Cardiac fibroblast (primary cell): ENCODE measurements around the gene CXCL3.

Experiments
- DNase-seq, 2 donors: peaks; one replicate each; pipeline versions ENCODE4 v3.0.0 to v3.0.0-alpha.2; 2010; ENCODE audit warnings: low read depth in 2 of 2
- H3K4me3 ChIP-seq, 2 donors: replicated peaks in 1 of 2; 1 replicate in 1 of 2; 2 replicates in 1 of 2; pipeline ENCODE4 v1.5.1; 2011; ENCODE audit warnings: low read depth in 2 of 2, low read length in 2 of 2, mild to moderate bottlenecking in 2 of 2, moderate library complexity in 1 of 2
- CTCF ChIP-seq: IDR thresholded peaks from one replicate; pipeline ENCODE4 v1.5.1; 2011; ENCODE audit warnings: low read depth, mild to moderate bottlenecking, low read length, inconsistent platforms

Gene CXCL3

DNA sequence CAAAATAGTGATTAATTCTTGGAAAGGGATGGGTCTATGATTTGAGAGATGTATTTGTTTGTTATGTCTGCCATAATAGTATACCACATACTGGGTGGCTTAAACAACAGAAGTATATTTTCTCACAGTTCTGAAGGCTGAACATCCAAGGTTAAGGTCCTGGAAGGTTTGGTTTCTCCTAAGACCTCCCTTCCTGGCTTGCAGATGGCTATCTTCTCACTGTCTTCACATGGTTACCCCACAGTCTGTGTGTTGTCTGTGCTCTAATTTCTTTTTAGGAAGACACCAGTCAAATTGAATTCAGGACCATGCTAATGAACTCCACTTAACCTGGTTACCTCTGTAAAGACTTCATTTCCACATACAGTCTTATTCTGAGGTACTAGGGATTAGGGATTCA, 34.9 kb upstream of the CXCL3 start:
- no peak overlapping the region for H3K4me3 ChIP-seq
- DNase-seq = no peak
- no peak for TF ChIP-seq CTCF

DNA sequence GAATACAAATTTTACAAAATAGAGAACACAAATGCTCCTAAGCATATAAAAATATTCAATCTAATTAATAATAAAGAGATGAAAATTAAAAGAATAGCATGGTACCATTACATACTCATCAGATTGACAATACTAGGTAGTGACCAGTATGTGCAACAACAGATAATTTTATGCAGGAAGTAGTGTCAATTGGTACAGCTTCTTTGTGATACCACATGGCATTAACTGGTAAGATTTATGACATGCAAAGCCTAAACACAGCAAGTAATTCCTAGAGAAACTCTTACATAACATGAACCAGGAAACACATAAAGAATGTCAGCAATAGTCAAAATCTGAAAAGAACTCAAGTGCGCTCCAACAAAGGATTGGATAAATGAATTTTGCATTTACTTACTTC, 34.2 kb upstream of the CXCL3 start:
- no peak overlapping the region for H3K4me3 ChIP-seq
- no peak for TF ChIP-seq CTCF
- no peak for DNase-seq

GRCh38 chr4:74067586-74067985, 29.1 kb upstream of the CXCL3 start:
- no peak for DNase-seq
- H3K4me3 ChIP-seq = no peak overlapping the region
- TF ChIP-seq CTCF = no peak

- no peak overlapping the region for H3K4me3 ChIP-seq
- no peak for DNase-seq
- TF ChIP-seq CTCF = no peak
Observed at GRCh38 chr4:74066232-74066631, 27.7 kb upstream of the CXCL3 start.

DNA sequence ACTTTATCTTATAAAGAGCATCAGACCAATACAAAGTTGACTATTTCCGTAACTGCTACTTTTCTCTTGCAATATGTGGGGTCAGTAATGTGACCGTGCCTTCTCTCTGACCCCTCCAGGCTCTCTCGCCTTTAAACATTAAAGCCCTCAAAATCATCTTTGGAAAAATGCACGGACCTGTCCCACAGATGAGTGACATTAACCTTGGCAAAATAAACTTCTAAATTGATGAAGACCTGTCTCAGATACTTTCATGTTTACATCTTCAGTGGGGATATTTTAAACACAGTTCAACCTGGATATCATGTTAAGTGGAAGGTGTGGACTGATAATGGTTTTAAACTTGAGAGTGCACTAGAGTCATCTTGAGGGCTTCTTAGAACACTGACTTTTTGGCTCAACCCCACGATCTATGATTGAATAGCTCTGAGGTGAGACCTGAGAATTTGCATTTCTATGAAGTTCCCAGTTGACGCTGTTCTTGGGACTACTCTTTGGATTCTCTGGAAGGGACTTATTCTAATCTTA, 26.7 kb upstream of the CXCL3 start:
- DNase-seq = no peak
- no peak for TF ChIP-seq CTCF
- H3K4me3 ChIP-seq = no peak overlapping the region

DNA sequence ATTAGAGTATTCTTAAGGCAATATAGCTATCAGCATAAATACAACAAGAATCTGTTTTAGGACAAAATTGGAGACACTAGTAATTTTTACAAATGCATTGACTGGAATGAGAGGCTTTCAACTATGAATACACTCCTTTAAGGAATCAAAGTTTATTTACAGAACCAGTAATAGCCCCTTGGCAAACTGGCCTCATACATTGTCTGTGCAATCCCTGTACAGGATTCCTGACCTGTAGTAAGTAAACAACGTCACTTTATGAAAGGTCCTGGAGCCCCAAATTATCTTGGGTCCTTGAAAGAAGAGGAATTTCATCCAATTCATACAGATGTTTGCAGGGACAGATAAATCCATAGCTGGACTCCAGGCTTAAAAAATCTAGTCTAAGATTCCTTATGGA, 25.4 kb upstream of the CXCL3 start:
- no peak for DNase-seq
- no peak for TF ChIP-seq CTCF
- no peak overlapping the region for H3K4me3 ChIP-seq

DNA sequence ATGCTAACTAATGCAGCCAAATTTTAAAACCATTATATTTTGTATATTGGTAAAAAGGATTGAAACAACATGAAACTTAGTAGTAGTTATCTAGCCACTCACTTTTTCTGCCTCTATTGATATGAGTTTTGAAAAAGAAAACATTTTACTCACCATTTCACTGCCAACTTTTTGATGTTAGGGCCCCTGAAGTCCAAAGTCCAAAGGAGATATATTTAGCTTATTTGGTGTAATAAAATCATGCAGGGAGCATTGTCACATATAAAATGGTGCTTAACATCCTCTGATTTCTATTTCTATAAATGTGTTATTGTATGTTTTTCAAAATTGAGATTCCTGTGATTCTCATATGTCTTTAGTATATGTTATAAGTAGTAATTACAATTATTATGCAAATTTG, 24.5 kb upstream of the CXCL3 start:
- no peak for DNase-seq
- H3K4me3 ChIP-seq = no peak overlapping the region
- TF ChIP-seq CTCF = no peak
